ENCODE measurements around the gene PSMD3.

- TF ChIP-seq CTCF (IDR thresholded peaks at IDR 0.05; ENCODE audit: low read depth, low read length), result no peak
- no peak for TF ChIP-seq EZH2phosphoT487 (IDR thresholded peaks at IDR 0.05; ENCODE audit: low read depth)
These were observed 34.7 kb downstream of the PSMD3 start, which contains the start of gene CSF3 for GRCh38 chr17:40015005-40015997.
